Measurements from ENCODE around the gene COL26A1. TPM values are rescaled to one million over a fixed set of nuclear protein-coding genes. Genes with fewer than 3 reads are reported as not detected.
"Not testable (repeated sequence)": the region's sequence is repeated elsewhere in the genome, so short reads cannot be mapped to it uniquely, and the experiment has no call there.

COL26A1 gene
- total RNA-seq, 1 experiment from 2014 or later = not detected

- no peak for DNase-seq (ENCODE audit: low read depth)
These were observed 187.1 kb downstream of the COL26A1 start for GRCh38 chr7:101549734-101550133.

DNA sequence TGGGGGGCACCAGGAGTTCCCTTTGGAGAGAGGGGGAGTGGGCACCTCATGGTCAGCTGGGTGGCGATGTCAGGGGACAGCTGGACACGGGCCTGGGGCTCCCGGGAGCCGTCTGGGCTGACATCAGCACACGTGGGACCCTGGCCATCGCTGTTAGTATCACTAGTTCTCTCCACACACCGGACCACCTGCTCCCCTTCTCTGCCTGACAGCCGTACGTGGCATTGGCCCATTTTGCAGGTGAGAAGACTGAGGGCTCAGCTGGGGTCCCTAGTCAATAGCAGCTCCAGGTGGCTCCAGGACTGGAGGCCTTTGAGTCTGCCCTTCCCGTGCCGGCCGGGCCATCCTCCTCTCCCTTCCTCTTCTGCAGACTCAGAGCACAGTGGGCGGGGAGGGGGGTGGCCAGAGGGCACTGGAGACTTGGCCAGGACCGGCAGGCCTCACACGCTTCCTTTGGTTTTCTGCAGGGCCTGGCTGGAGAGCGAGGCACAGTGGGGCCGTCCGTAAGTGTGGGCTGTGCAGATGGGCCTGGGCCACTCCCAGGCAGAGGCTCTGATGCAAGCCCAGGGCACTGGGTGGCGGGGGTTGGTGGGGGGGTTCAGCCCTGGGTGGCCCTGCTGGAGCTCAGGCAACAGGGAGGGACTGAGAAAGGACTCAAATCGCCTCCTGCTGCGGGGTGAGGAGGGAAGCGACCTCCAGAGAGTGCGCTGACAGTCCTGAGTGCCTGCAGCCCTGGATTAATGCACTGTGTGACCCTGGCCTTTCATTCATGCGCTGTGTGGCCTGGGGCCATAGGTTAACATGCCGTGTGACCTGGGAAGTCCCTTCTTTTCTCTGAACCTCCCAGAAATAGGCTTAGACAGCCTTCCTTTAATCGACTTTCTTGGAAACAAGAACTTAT is 188.2 kb downstream of the COL26A1 start:
- no peak for DNase-seq (ENCODE audit: low read depth)

DNA sequence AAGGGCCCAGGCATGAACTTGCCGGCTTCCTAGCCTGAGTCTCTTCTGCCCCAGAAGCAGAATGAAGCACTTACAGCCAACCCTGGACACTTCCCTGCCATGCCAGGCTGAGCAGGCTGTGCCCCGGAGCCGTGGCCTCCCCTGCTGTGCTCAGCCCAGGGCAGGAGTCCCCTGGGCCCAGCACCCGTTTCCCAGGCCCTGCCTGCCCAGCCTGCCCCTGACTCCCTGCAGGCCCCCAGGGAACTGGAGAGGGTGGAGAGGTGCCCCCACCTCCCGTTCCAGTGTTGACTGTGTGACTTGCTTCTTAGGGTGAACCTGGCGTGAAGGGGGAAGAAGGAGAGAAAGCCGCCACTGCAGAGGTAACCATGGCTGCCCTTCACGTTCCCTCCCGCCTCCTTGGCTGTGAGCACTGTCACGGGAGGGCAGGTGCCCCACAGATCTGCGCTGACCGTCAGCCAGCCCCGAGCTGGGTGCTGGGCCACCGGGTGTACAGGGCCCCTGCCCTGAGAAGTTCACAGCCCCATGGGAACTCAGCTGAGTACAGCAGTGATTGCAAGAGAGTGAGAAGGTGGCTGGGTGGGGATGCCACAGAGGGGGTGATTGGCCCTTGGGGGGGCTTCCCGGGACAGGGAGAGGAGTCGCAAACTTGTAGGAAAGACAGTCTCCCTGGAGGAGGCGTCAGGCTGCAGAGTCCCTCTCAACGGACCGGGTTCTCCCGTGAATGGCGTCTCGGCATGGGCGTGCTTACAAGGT is 190.5 kb downstream of the COL26A1 start:
- DNase-seq (ENCODE audit: low read depth) = no peak

DNA sequence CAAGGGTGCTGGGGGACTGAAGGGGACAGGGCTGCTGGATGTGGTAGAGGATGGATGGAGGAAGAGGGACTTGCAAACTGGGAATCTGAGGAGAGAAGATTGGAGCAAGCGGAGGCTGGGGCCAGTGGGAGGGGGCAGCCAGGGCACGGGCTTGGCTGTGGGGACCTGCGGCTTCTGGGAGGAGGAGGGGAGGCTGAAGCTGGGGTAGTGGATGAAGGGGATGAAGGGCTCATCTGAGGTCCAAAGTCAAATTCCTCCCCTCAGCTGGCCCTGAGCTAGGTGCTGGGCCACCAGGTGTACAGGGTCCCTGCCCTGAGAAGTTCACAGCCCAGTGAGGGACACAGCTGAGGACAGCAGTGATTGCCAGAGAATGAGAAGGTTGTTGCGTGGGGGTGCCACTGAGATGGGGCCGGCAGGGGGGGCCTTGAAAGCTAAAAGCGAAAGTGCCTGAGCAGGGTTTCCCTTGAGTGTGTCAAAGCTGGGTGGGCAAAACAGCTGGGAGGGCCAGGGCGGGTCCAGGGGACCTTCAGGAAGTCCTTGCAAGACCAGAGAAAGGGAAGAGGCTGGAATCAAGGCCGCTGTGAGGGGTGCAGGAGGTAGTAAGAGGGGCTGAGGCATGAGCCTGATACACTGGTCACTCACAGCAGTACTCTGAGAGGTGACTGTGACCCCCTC is 191.2 kb downstream of the COL26A1 start:
- no peak for DNase-seq (ENCODE audit: low read depth)

GRCh38 chr7:101554584-101555268 is 192.1 kb downstream of the COL26A1 start:
- no peak for DNase-seq (ENCODE audit: low read depth)

- DNase-seq (ENCODE audit: low read depth) = no peak
These were observed 192.7 kb downstream of the COL26A1 start for GRCh38 chr7:101555269-101555920.

DNA sequence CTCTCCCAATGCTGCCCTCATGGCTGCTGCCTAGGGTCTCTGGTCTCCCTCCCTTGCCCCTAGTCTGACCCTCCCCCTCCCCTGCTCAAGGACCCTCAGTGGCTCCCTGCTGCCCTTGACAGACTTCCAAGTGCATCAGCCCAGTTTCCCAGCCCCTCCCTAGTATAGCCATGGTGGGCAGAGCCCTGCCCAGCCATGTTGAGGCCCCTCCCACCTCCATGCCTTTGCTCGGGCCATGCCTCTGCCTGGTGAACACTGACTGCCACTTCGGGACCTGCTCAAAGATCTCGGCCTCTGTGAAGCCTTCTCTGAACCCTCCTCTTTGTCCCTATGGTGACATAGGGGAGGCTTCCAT is 193.2 kb downstream of the COL26A1 start:
- no peak for DNase-seq (ENCODE audit: low read depth)

GRCh38 chr7:101556453-101556968 is 193.8 kb downstream of the COL26A1 start:
- no peak for DNase-seq (ENCODE audit: low read depth)

DNA sequence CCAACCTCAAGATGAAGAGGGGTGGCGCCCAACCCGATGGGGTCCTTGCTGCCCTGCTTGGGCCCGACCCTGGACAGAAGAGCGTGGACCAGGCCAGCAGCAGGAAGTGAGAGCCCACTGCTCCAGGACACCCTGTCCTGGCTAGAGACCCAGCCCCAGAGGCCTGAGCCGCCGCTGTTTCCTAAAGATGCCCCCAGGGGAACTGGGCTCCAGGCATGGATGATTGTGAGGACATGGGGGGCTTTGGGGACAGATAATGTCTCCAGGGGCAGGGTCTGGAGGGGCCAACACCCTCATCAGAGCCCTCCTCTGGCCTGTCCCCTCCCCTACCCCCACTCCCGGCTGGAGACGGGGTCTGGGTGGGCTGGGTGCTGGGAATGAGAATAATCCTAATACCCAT is 194.7 kb downstream of the COL26A1 start:
- no peak for DNase-seq (ENCODE audit: low read depth)

GRCh38 chr7:101557978-101558741 is 195.5 kb downstream of the COL26A1 start:
- no peak for DNase-seq (ENCODE audit: low read depth)

GRCh38 chr7:101558742-101559325 is 196.2 kb downstream of the COL26A1 start:
- no peak for DNase-seq (ENCODE audit: low read depth)

GRCh38 chr7:101559586-101559985 is 196.9 kb downstream of the COL26A1 start:
- DNase-seq (ENCODE audit: low read depth) = no peak

GRCh38 chr7:101560021-101560420 is 197.3 kb downstream of the COL26A1 start:
- DNase-seq (ENCODE audit: low read depth) = not testable (repeated sequence)

GRCh38 chr7:101560856-101561255 is 198.2 kb downstream of the COL26A1 start:
- DNase-seq (ENCODE audit: low read depth) = no peak

GRCh38 chr7:101561293-101561692 is 198.6 kb downstream of the COL26A1 start:
- DNase-seq (ENCODE audit: low read depth) = not testable (repeated sequence)

GRCh38 chr7:101562531-101563197 is 200.0 kb downstream of the COL26A1 start:
- DNase-seq (ENCODE audit: low read depth) = no peak

- no peak for DNase-seq (ENCODE audit: low read depth)
These were observed 200.7 kb downstream of the COL26A1 start for GRCh38 chr7:101563198-101563901.

Data from LHCN-M2 (cell line).